Inflammatory macrophage (primary cell): ENCODE data around the gene ERMN.
"Not testable (repeated sequence)": the region's sequence is repeated elsewhere in the genome, so short reads cannot be mapped to it uniquely, and the experiment has no call there.

Experiments
- DNase-seq, 2 donors: peaks; one replicate each; pipeline ENCODE4 v3.0.0-alpha.2; 2020 to 2022

The ERMN gene

GRCh38 chr2:157291018-157291417, 34.6 kb downstream of the ERMN start:
- no peak for DNase-seq

DNA sequence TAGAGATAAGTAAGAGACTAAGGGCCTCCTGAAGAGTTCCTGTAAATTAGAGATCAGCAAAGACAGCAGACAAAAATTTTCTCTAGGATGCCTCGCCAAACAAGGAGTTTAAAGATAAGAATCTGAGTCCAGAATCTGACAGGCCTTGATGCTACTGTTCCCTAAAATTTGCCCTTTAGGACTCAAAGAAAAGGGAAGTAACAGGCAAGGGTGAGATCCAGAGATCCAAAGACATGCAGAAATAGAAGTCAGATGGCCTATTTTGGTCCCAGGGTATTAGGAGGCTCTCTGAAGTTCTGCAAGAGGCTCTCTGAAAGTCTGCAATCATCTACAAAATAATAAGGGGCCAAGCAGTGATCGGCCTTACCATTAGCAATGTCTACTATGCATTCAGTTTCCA, 35.1 kb downstream of the ERMN start:
- peak; percentile 13 to 21 for DNase-seq

- no peak for DNase-seq
Observed at GRCh38 chr2:157287160-157287559, 38.5 kb downstream of the ERMN start.

GRCh38 chr2:157283468-157283867, 42.2 kb downstream of the ERMN start:
- DNase-seq: no peak

DNA sequence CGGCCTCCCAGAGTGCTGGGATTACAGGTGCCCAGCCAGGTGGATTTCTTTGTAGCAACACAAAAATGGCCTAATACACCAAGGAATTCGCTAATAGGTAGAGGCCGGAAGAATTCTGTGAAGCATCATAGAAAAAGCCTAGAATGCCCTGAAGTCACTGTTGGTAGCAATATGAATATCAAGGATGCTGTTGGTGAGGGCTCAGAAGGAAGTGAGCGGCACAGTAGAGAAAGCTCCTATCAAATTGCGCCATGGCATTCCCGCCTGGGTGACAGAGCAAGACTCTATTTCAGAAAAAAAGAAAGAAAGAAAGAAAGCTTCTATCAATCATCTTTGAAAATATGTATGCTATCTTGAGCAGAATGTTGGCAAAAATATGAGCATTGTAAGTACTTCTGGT, 44.3 kb downstream of the ERMN start:
- no peak for DNase-seq

GRCh38 chr2:157279311-157279710, 46.3 kb downstream of the ERMN start:
- not testable (repeated sequence) for DNase-seq

DNA sequence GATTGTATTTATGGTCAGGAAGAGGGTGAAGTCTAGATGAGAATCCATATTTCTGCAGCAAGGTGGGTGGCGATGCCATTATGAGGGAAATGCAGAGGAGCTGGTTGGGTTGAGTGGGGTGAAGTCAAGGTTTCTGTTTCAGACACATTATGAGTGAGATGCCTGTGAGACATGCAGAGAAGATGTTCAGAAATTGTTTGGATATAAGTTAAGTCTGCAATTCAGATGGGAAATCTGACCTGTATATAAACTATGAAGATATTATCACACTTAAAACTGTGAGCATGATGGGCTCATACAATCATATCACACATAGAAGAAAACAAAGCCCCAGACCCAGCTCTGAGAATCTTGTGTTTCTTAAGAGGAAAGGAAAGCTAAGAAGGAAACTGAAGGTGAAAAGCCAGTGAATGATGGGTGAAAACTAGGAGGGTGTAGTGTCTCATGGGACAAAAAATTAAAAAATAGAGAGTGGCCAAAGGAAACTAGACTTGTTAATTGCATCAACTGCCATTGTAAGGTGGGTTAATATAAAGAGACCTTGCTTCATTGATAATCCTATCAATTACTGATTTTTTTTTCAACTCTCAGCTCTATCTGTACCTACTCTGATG, 53.9 kb downstream of the ERMN start:
- DNase-seq: no peak

DNA sequence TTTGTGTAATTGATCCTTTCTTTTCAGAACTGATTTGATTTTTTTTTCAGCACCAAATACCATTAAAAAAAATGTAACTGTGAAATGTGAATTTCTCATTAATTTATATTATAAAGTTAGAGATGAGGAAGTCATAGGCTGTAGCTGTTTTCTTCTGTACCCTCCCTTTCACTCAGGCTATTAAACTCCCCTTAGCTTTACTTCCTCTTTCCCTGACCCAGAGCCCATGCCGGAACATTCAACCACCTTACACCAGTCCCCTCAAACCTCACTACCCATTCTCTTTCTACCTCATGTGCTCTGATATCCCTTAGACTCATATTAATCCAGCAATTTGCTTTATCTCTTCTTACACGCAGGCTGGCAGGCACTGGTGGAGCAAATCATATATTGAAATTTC, 55.7 kb downstream of the ERMN start:
- no peak for DNase-seq

DNA sequence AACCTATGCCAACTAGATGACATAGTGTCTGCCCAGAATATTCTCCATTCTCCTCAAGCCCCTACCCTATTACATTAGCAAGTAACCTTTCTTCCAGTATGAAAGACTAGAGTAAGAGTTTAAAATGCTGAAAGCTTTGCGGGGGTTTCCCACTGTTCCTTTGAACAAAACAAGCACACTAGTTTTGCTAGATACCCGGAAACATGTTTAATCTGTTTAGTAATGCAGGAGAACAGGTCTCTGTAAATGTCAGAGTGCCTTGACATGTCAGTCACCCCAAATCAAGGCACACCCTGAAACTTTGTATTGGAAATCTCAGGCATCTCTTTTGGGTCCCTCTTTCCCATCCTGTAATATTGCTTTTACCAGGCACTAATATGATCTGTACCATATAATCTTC, 56.6 kb downstream of the ERMN start:
- no peak for DNase-seq
